BLaER1 treated with 17β-estradiol and CSF1 and Interleukin-3, amounts not matched to agents 10 nM and 100 nM (cell line): ENCODE measurements around the gene ZSCAN26.

ENCODE experiments used
- H3K27ac ChIP-seq, 11 experiments: shearing (Covaris generic); formaldehyde crosslinking; 2 replicates each; pipeline ENCODE4 v1.8.1; 2022
- H3K27me3 ChIP-seq, 11 experiments: shearing (Covaris generic); formaldehyde crosslinking; 2 replicates each; pipeline ENCODE4 v1.8.1; 2022
- H3K36me3 ChIP-seq, 11 experiments: shearing (Covaris generic); formaldehyde crosslinking; 2 replicates each; pipeline ENCODE4 v1.8.1; 2022
- H3K4me1 ChIP-seq, 10 experiments: shearing (Covaris generic); formaldehyde crosslinking; 2 replicates each; pipeline ENCODE4 v1.8.1; 2022
- H3K4me2 ChIP-seq, 11 experiments: shearing (Covaris generic); formaldehyde crosslinking; 2 replicates each; pipeline ENCODE4 v1.8.1; 2022
- H3K4me3 ChIP-seq, 10 experiments: shearing (Covaris generic); formaldehyde crosslinking; 2 replicates each; pipeline ENCODE4 v1.8.1; 2022
- H3K9ac ChIP-seq, 11 experiments: shearing (Covaris generic); formaldehyde crosslinking; 2 replicates each; pipeline ENCODE4 v1.8.1; 2022
- H3K9me3 ChIP-seq, 11 experiments: shearing (Covaris generic); formaldehyde crosslinking; replicated peaks in 1 of 11; 2 replicates each; pipeline ENCODE4 v1.8.1; 2022
- H4K20me1 ChIP-seq, 11 experiments: shearing (Covaris generic); formaldehyde crosslinking; 2 replicates each; pipeline ENCODE4 v1.8.1; 2022
- Cebpa-rat ChIP-seq, 11 experiments: shearing (Covaris generic); IDR thresholded peaks; 2 replicates each; pipeline ENCODE4 v1.8.1; 2022

The ZSCAN26 gene

GRCh38 chr6:28251661-28252008 is 15.3 kb upstream of the ZSCAN26 start:
- Histone ChIP-seq H3K27me3 (no peaks in the 10 kb centered on the region), H3K4me1 (peaks cover 20 to 41% (median 25%) of the 10 kb centered on the region in 10 experiments), H3K4me2 (peak overlapping the region; percentile 80 to 97 (median 88)), H3K9ac (peak overlapping the region; percentile 76 to 86 (median 81)), H4K20me1 (no peaks in the 10 kb centered on the region), H3K4me3 (peak overlapping the region; percentile 80 to 97 (median 94)), H3K27ac (peak overlapping the region; percentile 30 to 78 (median 72); a peak in 21 of 22 replicates), H3K36me3 (peaks cover 18 to 33% (median 28%) of the 10 kb centered on the region in 11 experiments; a peak in 21 of 22 replicates), H3K9me3 (no peaks in the 10 kb centered on the region)
- no peak for TF ChIP-seq Cebpa-rat (IDR thresholded peaks at IDR 0.05)

GRCh38 chr6:28252009-28252975 is 14.7 kb upstream of the ZSCAN26 start, which contains the start of gene ZKSCAN4:
Gene ZKSCAN4, minus strand, starts transcription at chr6:28252269. Its CDS starts 289 bp downstream, at chr6:28251980.
- Histone ChIP-seq H3K4me3 (peak within 1 kb of the TSS; percentile 80 to 97 (median 94)), H3K27me3 (no peaks in the 10 kb centered on the region), H3K9ac (peak within 1 kb of the TSS; percentile 76 to 86 (median 81)), H3K36me3 (peaks cover 12 to 26% (median 21%) of the 10 kb centered on the region in 11 experiments; a peak in 19 of 22 replicates), H3K4me2 (peak within 1 kb of the TSS; percentile 80 to 97 (median 88)), H3K4me1 (peaks cover 20 to 41% (median 25%) of the 10 kb centered on the region in 10 experiments), H3K27ac (peak within 1 kb of the TSS; percentile 61 to 78 (median 72)), H3K9me3 (no peaks in the 10 kb centered on the region; a peak in 1 of 22 replicates), H4K20me1 (no peaks in the 10 kb centered on the region)
- TF ChIP-seq Cebpa-rat (IDR thresholded peaks at IDR 0.05): no peak

DNA sequence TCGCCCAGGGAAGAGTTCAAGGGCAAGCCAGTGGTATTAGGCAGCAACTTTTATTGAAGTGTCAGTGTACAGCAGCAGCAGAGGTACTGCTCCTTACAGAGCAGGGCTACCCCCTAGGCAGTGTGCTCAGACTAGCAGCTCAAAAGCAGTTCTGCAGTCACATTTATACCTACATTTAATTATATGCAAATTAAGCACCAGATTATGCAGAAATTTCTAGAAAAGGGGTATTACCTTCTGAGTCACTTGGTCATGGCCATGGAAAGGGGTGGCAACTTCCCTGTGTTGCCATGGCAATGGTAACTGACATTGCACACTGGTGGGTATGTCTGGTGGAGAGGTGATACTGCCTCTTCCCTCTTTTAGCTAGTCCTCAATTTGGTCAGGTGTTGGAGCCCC is 12.8 kb upstream of the ZSCAN26 start:
- Histone ChIP-seq H3K4me2 (peak overlapping the region in 4 of 11 experiments; percentile 18 to 90 (median 86); a peak in 7 of 22 replicates), H3K4me3 (no peak overlapping the region), H3K36me3 (peaks cover 0 to 8% (median 5%) of the 10 kb centered on the region in 11 experiments; a peak in 10 of 22 replicates), H3K27ac (peak overlapping the region in 2 of 11 experiments; percentile 71 to 75; a peak in 3 of 22 replicates), H4K20me1 (no peaks in the 10 kb centered on the region), H3K9ac (no peak overlapping the region), H3K4me1 (peaks cover 20 to 41% (median 25%) of the 10 kb centered on the region in 10 experiments), H3K9me3 (peaks cover 0 to 6% (median 2%) of the 10 kb centered on the region in 11 experiments; a peak in 11 of 22 replicates), H3K27me3 (no peaks in the 10 kb centered on the region)
- no peak for TF ChIP-seq Cebpa-rat (IDR thresholded peaks at IDR 0.05)

- Histone ChIP-seq H4K20me1 (no peaks in the 10 kb centered on the region), H3K9me3 (peaks cover 0 to 8% (median 6%) of the 10 kb centered on the region in 11 experiments; a peak in 11 of 22 replicates), H3K27ac (no peak overlapping the region), H3K27me3 (no peaks in the 10 kb centered on the region), H3K4me1 (peaks cover 11 to 24% (median 19%) of the 10 kb centered on the region in 10 experiments), H3K4me3 (no peak overlapping the region), H3K9ac (no peak overlapping the region), H3K4me2 (no peak overlapping the region), H3K36me3 (no peaks in the 10 kb centered on the region)
- TF ChIP-seq Cebpa-rat (IDR thresholded peaks at IDR 0.05): no peak
Observed at GRCh38 chr6:28257042-28257441, 9.9 kb upstream of the ZSCAN26 start.

DNA sequence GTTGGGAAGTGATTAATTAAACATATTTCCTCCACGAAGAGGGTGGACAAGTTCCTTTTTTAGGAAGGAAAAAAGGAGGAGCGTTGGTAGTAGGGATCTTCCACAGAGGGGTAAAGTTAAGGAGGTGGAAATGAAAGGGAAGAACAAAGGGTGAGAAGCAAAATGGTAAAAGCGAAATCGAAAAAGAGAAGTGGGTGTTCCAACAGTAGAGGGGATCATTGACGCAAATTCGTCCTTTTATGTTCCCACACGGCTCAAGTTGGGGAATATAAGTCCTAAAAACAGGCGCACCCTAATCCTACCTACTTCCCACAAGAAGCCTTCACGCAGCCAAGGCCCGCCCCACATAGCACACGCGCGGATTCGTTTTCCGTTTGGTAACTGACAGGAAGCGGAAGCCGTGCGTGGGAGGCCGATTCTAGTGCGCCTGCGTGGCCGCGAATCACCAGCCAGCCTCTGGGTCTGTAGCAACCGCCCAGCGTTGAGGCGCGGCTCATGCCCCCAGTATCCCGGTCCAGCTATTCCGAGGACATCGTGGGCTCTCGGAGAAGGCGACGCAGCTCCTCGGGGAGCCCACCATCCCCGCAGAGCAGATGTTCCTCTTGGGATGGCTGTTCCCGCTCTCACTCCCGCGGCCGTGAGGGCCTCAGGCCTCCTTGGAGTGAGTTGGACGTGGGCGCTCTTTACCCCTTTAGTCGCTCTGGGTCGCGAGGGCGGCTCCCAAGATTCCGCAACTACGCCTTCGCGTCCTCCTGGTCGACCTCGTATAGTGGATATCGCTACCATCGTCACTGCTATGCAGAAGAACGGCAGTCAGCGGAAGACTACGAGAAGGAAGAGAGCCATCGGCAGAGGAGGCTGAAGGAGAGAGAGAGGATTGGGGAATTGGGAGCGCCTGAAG is 7.8 kb upstream of the ZSCAN26 start, which contains the start of gene NKAPL:
Gene NKAPL (plus strand): TSS at position 421 of the 901 bp plus-strand sequence. CDS start 75 bp downstream, at position 496.
- H3K36me3 ChIP-seq: no peaks in the 10 kb centered on the region
- H3K4me1 ChIP-seq: peaks cover 0 to 19% (median 5%) of the 10 kb centered on the region in 10 experiments; a peak in 16 of 20 replicates
- H3K27me3 ChIP-seq: no peaks in the 10 kb centered on the region
- H3K4me3 ChIP-seq: no peak within 1 kb of the TSS
- peak within 1 kb of the TSS in 5 of 11 experiments; percentile 29 to 49 (median 34); a peak in 4 of 22 replicates for H3K4me2 ChIP-seq
- no peak for TF ChIP-seq Cebpa-rat (IDR thresholded peaks at IDR 0.05)
- H3K27ac ChIP-seq: no peak within 1 kb of the TSS
- no peak within 1 kb of the TSS for H3K9ac ChIP-seq
- peaks cover 0 to 8% (median 6%) of the 10 kb centered on the region in 11 experiments; a peak in 11 of 22 replicates for H3K9me3 ChIP-seq
- no peaks in the 10 kb centered on the region for H4K20me1 ChIP-seq

GRCh38 chr6:28263922-28264321 is 3.0 kb upstream of the ZSCAN26 start:
- no peak for TF ChIP-seq Cebpa-rat (IDR thresholded peaks at IDR 0.05)
- Histone ChIP-seq H3K27ac (no peak overlapping the region), H3K4me1 (peaks cover 16 to 38% (median 24%) of the 10 kb centered on the region in 10 experiments), H4K20me1 (no peaks in the 10 kb centered on the region), H3K9me3 (peaks cover 0 to 7% (median 5%) of the 10 kb centered on the region in 11 experiments; a peak in 11 of 22 replicates), H3K4me3 (no peak overlapping the region), H3K9ac (no peak overlapping the region), H3K27me3 (no peaks in the 10 kb centered on the region), H3K4me2 (no peak overlapping the region), H3K36me3 (no peaks in the 10 kb centered on the region)

DNA sequence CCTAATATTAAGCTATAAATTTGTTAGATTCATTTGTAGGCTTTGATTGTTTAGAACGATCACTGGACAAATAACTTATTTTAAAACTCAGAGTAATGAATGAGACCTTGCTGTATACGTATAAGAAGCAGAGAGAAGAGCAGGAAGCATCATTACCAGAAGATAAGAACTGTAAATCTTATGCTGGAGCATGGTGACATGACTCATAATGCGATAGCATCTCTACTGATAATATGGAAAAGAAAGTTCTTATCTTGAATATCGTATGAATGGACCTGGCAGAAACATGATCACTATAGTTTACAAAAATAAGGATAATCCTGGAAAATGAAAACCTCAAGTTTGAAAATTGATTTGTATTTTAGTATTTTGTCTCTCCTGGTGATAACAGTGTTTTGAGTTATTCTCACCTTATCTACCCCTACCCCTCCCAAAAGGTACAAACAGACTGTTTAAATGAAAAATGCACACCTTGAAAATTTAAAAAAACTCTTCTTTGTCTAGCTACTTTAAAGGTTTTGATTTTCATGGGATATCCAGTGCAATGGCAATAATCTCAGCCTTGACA is 2.0 kb upstream of the ZSCAN26 start:
- H3K36me3 ChIP-seq: no peaks in the 10 kb centered on the region
- TF ChIP-seq Cebpa-rat (IDR thresholded peaks at IDR 0.05): no peak
- peaks cover 21 to 38% (median 31%) of the 10 kb centered on the region in 10 experiments for H3K4me1 ChIP-seq
- no peak overlapping the region for H3K9ac ChIP-seq
- H3K27me3 ChIP-seq: no peaks in the 10 kb centered on the region
- no peak overlapping the region for H3K4me3 ChIP-seq
- H3K9me3 ChIP-seq: no peaks in the 10 kb centered on the region
- H4K20me1 ChIP-seq: no peaks in the 10 kb centered on the region
- no peak overlapping the region for H3K27ac ChIP-seq
- no peak overlapping the region for H3K4me2 ChIP-seq

DNA sequence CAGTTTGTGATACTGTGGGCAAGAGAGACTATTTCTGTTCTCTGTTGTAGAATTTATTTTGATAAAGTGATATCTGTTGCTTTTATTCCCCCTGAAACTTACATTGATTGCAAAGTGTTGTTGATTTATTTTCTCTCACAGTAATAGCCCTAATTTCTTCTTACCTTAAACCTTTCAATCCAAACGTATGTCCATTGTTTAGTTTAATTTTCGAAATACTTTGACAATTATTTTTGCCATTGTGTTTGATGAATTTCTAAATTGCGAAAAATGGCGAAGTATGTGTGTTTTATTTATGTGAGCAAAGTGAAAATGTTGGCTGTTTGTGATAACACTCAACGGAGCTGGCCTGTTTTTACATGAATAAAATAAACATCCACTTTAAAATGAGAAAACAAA is 381 bp upstream of the ZSCAN26 start:
- Histone ChIP-seq H3K9ac (peak overlapping the region; percentile 80 to 90 (median 85)), H3K27me3 (no peaks in the 10 kb centered on the region), H3K27ac (peak overlapping the region; percentile 72 to 88 (median 84)), H3K4me1 (peaks cover 20 to 36% (median 24%) of the 10 kb centered on the region in 10 experiments), H4K20me1 (no peaks in the 10 kb centered on the region), H3K9me3 (no peaks in the 10 kb centered on the region), H3K4me2 (peak overlapping the region; percentile 75 to 95 (median 87)), H3K36me3 (peaks cover 0 to 7% (median 3%) of the 10 kb centered on the region in 11 experiments; a peak in 9 of 22 replicates), H3K4me3 (peak overlapping the region; percentile 68 to 82 (median 74))
- TF ChIP-seq Cebpa-rat (IDR thresholded peaks at IDR 0.05): no peak
